Measurements from ENCODE around the gene NTM. TPM values are rescaled to one million over a fixed set of nuclear protein-coding genes. Genes with fewer than 3 reads are reported as not detected.

The NTM gene
- total RNA-seq, 1 donor: 52.2 TPM

- no peak for DNase-seq (ENCODE audit: low read depth)
- no peak for TF ChIP-seq CTCF (IDR thresholded peaks at IDR 0.05; ENCODE audit: insufficient read depth, low read length)
Measured at GRCh38 chr11:132251061-132251460, 880.6 kb downstream of the NTM start.

GRCh38 chr11:132253469-132254264, 883.3 kb downstream of the NTM start:
- no peak overlapping the region for H3K4me3 ChIP-seq (ENCODE audit: low read depth, low read length)
- no peak for TF ChIP-seq CTCF (IDR thresholded peaks at IDR 0.05; ENCODE audit: insufficient read depth, low read length)
- DNase-seq (ENCODE audit: low read depth): no peak

More at GRCh38 chr11:132251061-132251460, 880.6 kb downstream of the NTM start:
- H3K4me3 ChIP-seq (ENCODE audit: low read depth, low read length): no peak overlapping the region

- no peak for DNase-seq (ENCODE audit: low read depth)
- no peak overlapping the region for H3K4me3 ChIP-seq (ENCODE audit: low read depth, low read length)
- TF ChIP-seq CTCF (IDR thresholded peaks at IDR 0.05; ENCODE audit: insufficient read depth, low read length): no peak
Measured at GRCh38 chr11:132254906-132255305, 884.5 kb downstream of the NTM start.

- H3K4me3 ChIP-seq (ENCODE audit: low read depth, low read length): no peak overlapping the region
- no peak for DNase-seq (ENCODE audit: low read depth)
- no peak for TF ChIP-seq CTCF (IDR thresholded peaks at IDR 0.05; ENCODE audit: insufficient read depth, low read length)
Measured at GRCh38 chr11:132256528-132257279, 886.3 kb downstream of the NTM start.

GRCh38 chr11:132257871-132258270, 887.5 kb downstream of the NTM start:
- TF ChIP-seq CTCF (IDR thresholded peaks at IDR 0.05; ENCODE audit: insufficient read depth, low read length): no peak
- no peak for DNase-seq (ENCODE audit: low read depth)

GRCh38 chr11:132258875-132259274, 888.5 kb downstream of the NTM start:
- no peak overlapping the region for H3K4me3 ChIP-seq (ENCODE audit: low read depth, low read length)
- TF ChIP-seq CTCF (IDR thresholded peaks at IDR 0.05; ENCODE audit: insufficient read depth, low read length): no peak
- DNase-seq (ENCODE audit: low read depth): peak; percentile 16

More at GRCh38 chr11:132257871-132258270, 887.5 kb downstream of the NTM start:
- no peak overlapping the region for H3K4me3 ChIP-seq (ENCODE audit: low read depth, low read length)

Measured in fibroblast of the aortic adventitia (primary cell).